HG03558 (cell line): Measurements from ENCODE around the gene SDC3.
"Not testable (repeated sequence)": the region's sequence is repeated elsewhere in the genome, so short reads cannot be mapped to it uniquely, and the experiment has no call there.

Experiments used
- ATAC-seq: cut with Tn5 transposase; IDR thresholded peaks from one replicate; pipeline ENCODE4 v1.9.1; 2021; ENCODE audit warnings: moderate number of reproducible peaks; ENCODE audit not compliant: unreplicated experiment; ENCODE audit errors: extremely low read depth

SDC3 gene

DNA sequence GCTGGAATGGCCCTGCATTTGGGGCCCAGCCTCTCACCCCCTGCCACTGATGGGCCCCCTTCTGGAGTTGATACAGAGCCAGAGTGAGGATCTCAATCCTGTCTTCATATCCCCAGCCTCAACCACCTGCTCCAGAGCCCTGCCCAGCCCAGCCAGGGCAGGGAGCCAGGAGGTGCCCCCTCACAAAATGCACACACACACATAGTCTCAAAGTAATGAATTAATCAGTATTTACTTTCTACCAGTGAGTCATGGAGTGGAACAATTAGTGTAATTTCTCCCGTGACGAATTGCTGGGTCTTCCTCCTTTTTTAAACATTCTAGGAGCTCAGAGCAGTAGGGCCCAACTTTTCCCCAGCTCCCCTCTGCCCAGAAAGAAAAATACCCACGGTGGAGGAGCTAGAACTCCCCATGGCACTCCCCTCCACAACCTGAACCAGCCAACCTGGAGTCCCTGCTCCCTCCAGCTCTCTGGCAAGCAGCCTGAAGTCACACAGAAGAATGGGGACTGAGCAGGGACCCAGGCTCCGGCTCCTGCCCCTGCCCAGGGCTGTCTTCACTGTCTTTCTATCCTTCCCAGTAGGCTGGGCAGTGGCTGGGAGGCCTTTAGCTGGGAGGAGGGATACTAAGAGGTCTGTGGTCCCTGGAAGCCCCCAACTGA is 29.3 kb downstream of the SDC3 start:
- ATAC-seq = no peak

DNA sequence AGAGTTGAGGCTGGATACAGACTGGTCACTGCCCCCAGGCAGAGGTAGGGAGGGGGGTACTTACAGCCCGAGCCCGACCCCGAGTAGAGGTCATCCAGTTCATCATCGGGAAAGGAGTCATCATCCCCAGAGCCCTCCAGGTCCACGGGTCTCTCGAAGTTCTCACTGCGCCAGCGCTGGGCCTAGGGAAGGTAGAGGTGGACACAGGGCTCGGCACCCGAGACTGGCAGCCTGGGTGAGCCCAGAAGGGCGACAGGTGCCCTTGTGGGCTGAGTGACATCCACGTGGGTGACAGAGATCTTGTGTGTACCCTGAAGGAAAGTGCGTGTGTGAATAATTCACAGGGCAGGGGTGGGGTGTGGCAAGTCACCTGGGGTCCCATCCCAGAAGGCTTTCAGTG is 30.0 kb downstream of the SDC3 start:
- ATAC-seq = no peak

DNA sequence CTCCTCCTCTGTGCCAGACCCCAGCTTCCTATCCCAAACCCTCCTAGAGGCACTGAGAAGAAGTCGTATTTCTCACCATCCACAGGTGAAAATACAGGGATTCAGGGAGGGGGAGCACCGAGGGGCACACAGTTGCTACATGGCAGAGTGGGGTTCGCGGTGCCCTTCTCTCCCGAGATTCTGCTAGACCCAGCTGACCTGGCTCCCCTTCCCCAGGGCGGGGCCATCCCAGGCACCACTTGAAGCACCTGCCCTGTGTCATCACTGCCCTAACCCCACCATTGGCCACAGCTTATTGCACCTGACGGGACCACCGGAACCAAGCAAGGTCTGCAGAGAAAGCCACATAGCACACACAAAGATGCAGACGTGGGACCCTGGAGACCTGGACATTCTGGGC is 30.5 kb downstream of the SDC3 start:
- no peak for ATAC-seq

DNA sequence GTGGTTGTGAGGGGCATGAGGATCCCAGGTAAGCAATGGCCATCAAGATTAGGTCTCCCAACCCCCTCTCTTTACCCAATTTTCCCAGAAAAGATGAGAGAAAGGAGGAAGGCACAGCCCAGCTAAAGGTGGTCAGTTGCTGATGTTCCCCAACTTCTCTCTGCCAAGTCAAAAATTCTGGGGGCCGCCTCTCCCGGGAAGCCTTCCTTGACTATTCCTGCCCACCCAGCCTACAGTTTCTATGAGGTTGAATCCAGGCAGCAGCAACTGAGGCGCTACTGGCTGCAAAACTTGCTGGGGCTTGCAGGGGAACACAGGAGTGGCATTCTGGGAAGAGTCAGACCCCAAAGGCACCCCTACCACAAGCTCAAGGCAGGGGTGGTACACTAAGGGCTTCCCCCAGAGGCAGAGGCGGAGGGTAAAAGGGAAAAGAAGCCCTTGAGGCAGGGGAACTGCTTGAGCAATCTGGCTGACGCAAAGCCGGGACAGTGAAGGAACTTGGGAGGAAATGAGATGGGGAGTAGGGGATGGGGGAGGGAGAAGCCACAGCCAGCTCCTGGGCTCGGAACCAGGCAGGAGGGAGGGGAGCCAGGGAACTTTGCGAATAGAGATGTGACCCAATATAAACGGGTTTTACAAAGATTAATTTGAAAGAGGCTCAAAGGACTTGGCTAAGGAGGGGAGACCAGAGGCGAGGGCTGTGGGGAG is 31.2 kb downstream of the SDC3 start:
- ATAC-seq = no peak

DNA sequence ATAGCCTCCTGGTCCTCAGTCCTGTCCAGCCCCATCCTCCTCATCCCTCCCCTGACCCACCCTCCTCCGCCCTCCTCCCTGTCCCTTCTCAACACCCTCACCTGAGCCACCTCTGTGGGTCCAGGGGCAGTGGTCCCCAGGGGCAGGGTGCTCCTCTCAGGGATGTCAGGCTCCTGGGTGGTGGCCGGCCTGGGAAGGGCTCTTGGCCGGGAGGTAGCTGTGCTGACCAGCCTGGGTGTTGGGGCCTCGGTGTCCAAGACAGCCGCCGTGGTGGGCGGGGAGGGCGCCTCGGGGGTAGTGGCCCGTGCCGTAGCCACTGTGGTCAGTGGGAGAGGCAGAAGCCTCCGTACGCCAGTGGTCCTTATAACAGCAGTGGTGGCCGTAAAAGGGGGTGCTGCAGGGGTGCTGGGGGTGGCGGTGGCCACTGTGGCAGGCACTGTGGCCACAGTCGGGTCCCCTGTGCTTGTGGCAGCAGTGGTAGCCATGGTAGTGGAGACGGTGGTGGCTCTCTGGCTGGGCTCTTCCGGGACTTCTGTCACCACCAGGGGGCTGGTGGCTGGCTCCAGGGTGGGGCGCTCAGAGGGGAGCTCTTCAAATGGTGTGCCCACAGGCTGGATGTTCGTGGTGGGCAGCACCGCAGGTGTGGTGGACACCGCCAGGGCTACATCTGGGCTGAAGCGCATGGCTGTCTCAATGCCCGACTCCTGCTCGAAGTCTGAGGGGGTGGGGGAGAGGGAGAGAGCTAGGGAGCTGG is 31.9 kb downstream of the SDC3 start:
- ATAC-seq = no peak

DNA sequence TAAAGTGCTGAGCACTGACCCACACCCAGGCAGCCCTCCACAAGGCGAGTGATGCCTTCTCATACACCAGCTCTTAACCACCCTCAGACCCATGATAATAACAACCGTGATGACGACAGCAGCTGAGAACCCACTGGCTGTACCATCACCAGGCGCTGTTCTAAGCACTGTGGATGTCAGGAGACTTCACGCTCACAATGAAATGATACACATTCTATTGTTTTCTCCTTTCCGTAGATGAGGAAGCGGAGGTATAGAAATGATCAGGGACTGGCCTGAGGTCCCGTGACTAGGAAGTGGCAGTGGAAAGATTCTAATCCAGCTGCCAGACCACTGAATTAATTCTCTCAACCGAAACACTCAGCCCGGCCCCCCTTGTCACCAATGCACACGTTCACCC is 32.6 kb downstream of the SDC3 start:
- ATAC-seq = no peak

DNA sequence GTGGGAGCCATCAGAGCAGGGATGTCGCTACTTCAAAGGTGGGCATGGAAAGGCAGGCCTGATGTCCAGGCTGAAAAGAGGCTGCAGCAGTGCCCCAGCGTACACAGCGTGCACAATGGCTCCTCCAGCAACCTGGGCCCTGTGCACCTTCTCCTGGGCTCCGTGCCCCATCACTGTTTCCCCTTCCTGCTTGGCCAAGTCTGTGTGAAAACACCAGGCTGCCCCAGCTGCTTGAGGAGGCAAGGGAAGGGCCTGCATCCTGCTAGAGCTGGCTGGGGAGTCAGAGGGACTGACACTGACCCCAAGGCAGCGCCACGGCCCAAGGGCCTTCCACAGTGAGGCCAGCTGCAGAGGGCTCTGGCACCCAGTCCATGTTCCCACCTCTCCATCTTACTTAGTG is 33.4 kb downstream of the SDC3 start:
- ATAC-seq = no peak

DNA sequence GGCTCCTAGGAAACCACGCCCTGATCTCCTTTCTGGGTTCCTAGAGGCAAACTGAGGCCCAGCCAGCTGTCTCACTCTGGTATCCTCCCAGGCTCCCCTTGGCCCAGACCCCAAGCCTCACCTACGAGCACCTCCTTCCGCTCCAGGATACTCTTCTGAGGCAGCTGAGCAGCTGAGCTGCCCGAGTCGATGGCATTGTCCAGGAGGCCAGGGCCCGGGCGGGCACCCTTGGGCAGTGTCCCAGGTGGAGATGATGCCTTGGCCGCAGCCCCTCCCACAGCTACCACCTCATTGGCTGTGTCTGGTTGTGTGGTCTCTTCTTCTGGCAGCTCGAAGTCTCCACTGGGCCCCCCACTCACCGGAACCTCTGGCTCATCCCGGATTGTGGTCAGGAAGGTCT is 34.4 kb downstream of the SDC3 start:
- ATAC-seq = no peak

DNA sequence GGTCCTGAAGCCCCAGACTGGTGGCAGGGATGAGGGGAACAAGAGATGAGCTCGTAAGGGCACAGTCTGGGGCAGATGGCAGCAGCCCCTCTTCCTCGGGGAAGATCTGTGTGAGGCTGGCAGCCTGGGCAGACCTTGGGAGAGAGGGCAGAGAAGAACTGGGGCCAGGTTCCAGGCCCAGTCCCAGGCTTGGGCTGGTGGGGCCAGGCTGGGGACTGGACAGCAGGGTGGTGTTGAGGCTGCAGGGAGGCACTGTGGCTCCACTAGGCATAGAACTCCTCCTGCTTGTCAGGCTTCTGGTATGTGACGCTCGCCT is 35.7 kb downstream of the SDC3 start:
- ATAC-seq = no peak

DNA sequence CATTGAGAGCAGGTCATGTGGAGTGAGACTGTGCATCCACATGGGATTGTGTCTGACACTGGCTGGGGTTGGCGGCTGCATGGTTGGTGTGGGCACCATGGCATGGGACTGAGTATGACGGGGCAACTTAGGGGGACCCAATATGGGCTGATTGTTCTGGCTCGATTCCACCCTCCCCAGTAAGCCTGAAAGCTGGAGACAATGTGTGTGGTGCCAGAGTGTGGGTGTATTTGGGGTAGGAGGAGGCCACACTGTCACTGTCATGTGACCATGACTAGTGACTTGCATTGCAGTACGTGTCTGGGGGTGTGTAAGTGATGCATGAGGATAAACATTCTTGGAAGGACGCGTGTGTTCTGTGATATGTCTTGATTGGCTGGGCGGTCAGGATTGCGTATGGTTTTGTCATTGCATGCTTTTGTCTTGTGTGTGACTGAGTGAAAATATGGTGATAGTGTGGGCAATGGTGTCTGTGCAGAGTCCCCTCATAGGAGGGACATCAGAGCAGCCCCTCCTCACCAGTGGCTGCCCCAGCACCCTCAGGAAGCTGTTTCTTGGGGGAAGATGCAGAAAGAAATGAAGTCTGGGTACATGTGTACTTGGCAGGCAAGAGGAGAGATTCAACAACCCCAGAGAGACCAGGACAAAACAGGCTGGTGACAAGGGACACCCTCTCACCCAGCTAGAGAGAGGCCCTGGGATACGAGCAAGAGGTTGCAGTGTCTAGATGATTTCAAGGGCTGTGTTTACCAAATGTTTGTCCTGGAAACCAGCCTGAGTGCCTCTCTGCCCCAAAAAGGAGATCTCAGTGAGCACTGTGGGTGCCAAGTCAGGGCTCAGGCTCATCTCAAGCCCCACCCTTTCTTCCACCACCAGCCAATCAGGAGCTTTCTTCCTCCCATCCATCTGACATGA is 36.3 kb downstream of the SDC3 start:
- no peak for ATAC-seq

DNA sequence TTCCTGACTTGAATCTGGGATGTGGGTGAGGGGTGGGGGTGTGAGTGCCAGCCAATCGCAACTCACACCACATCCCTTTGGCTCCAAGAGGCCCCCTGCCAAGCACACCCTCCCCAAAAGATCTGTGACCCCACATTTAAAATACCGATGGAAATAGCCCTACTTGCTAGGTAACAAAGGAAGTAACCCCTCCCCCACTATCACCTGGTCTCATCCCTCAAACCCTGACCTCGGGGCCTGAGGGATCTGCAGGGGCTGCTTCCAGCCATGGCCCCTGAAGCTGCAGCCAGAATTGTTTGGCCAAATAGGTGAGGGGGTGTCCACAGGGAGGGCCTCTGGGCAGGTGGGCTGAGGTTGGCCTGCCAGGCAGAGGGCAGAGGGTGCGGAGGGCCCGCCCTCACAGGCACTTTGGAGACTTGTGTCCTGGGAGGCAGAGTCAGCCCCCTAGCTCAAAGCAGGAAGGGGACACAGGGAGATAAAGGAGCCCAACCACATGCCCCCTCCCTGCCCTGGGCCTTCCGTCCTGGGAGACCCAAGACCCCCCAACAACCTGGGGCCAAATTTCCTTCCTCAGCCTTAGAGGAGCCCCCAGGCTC is 37.2 kb downstream of the SDC3 start:
- ATAC-seq = no peak

DNA sequence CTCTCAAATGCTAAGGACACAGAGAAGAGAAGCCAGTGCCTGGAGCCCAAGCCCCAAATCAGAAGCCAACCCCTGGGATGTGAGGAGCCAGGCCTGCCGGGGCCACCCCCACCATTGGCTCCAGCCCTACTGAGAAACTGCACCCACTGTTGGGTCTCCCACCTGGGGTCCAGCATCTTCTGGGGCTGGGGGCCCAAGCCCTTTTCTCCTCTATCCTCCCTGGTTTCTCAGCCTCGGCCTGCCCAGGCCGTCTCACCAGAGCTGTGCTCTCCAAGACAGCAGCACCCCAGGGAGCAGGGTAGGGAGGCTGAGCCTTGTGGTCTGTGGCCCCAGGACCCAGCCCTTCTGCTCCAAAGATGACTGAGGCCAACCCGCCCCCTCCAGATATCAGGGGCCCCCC is 37.9 kb downstream of the SDC3 start:
- no peak for ATAC-seq

DNA sequence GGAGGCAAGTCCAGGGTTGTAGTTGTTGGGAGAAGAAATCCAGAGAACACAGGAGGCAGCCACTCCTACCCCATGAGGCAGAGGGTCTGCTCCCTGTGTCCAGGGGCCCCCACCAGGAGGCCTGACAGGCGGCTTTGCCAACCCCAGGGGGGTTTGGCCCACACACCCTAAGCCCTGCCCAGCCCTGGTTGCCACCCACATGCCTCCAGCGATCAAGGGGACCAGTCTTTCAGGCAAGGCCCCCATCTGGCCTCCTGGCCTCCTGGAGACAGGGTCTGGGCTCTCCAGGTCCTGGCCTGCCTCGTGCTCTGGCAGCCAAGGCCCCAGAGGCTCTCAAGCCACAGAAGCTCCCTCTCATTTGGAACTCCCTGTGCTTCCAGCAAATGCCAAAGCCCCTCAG is 38.5 kb downstream of the SDC3 start:
- no peak for ATAC-seq

DNA sequence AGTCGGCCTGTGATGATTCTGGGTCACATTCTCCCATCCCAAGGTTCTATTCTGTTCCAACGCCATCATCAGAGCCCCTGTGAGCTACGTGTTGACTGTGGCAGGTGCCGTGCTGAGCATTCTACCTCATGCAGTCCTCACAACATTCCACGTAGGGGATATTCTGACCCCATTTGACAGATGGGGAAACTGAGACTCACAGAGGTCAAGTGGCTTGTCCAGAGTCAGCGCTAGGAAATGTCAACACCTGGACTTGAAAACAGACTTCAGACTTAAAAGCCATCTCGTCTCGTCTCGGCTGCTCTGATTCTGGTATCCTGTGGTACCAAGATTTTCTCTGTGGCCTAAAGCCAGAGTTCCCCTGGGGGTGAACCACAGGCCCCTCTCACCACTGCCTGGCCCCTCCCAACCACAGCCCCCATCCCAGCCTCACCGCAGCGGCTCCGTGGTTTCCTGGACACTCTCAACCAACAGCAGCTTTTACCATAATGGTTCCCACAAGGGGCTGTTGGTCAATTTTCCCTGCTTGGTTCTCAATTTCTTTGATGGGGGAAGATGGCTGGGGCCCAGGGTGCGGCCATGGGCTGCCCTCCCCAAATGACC is 39.6 kb downstream of the SDC3 start:
- ATAC-seq = no peak

DNA sequence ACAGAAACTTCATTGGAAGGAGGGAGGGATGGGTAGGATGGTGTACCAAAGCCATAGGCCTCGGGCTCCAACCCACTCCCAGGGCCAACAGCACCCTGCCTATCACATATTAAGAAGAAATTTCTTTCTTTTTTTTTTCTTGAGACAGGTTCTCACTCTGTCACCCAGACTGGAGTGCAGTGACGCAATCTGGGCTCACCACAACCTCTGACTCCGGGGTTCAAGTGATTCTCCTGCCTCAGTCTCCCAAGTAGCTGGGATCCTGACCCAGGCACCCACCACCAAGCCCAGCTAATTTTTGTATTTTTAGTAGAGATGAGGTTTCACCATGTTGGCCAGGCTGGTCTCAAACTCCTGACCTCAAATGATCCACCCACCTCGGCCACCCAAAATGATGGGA is 40.5 kb downstream of the SDC3 start:
- ATAC-seq = not testable (repeated sequence)

DNA sequence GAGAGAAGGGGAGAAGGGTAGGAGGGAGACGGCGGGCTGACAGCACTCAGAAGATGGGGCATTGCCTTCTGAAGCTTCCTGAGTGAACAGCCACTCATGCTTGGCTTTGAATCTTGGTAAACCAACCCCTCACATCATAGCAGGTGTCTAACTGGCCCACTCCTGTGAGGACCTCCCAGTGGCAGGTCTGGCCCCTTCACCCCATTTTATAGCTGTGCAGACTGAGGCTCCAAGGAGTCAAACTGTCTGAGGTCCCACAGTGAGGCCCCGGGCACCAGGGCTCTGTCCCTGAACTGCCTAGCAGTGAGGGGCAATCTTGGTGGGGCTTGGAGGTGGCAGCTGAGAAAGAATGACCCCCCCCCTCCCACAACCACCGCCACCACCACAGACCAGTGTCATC is 41.0 kb downstream of the SDC3 start:
- no peak for ATAC-seq

DNA sequence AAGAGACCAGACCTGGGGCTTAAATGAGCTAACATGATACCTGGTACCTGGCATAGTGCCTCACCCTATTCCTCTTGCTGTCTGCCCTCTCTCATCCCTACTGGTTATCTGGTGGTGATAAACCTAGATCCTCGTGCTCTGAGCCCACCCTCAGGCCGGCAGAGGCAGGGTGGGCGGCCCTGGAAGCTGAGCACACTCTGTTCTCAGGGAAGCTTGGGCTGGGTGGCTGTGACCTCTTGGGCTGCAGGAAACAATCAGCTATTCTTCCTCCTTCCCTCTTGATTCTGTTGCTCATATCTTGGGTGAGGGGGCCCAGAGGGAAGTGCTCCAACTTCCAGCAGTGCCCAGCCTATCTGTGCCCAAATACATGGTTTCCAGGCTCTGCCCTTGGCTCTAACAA is 42.0 kb downstream of the SDC3 start:
- ATAC-seq = no peak

DNA sequence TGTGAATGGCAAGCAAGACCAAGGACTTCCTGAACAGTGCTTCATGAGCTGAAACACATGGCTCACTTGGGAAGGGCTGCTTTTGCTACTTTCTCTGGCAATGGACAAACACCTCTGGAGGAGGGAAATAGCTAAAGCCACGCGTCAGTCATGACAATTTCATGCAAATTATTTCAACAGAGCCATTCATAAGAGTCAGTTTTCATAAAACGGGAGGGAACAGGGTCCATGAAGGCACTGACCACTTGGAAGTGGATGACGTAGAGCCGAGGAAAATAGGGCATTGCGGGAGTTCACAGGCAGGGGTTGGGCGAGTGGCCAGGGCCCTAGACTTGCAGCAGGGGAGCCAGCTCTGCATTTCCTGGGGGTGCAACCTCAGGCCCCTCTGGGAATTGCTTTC is 43.9 kb downstream of the SDC3 start:
- no peak for ATAC-seq

DNA sequence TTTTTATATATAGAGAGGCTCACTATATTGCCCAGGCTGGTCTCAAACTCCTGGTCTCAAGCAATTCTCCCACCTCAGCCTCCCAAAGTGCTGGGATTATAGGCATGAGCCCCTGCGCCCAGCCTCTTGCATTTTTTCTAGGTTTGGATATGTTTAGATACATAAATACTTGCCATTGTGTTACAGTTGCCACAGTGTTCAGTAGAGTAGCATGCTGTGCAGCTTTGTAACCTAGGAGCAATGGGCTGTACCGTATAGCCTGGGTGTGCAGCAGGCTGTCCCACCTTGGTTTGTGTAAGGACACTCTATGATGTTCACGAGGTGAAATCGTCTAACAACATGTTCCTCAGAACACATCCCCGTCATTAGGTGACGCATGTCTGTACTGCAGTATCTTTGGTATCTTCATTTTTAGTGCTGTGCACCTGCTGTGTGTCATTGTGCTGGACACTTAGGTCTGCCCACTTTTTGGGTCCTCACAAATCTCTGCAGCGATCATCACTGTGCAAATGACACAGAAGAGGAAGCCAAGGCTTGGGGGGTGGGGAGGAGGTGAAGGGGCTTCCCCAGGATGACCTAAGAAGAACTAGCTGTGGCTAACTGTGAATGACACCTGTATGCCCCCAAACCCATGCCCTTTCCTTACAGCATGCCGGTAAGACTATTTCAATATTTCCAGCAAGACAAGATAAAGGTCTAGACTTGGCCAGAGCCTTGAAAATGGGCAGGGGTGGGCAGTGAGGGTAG is 44.5 kb downstream of the SDC3 start:
- no peak for ATAC-seq
